ENCODE results near the gene LIN37.

Gene LIN37

DNA sequence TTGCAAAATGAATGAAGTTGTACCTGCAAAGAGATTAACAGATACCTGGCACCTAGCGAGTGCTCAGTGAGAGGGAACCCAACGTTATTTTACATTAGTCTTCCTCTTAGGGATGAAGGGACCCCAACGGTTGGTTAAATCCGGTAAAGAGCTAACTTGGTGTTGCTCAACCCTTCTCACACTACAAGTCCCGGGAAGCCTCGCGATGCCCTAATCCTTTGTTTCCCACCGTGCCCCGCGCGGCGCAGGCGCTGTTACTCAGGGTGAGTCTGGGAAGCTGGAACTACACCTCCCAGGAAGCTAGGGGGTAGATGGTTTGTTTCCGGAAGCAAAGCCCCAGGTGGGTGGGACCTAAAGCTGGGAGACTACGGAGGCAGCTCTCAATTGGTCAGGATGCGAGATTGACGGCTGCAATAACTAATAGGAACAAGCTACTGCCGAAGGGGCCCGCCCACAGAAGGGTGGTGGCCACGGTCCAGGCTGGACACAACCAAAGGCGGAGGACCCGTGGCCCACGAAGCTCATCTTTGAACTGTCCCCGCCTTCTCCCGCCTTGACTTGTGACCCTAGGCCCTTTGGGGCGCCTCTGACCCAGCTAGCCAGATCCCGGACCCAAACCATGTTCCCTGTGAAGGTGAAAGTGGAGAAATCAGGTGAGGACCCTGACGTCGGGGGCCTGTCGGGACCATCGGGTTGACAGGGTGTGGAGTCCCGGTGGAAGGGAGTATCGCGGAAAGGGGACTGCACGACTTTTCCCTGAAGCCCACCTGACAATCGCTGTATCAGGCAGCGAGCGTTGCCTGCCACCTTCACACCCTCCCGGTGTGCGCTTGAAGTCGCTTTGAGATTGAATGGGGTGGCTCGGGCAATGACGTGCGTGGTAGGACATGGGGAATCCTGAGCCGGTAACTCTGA lies at the start of gene LIN37:
Gene LIN37, plus strand, starts transcription at position 471 of the 915 bp plus-strand sequence. Its CDS starts 149 bp downstream, at position 620.
- DNase-seq: peak; percentile 99

DNA sequence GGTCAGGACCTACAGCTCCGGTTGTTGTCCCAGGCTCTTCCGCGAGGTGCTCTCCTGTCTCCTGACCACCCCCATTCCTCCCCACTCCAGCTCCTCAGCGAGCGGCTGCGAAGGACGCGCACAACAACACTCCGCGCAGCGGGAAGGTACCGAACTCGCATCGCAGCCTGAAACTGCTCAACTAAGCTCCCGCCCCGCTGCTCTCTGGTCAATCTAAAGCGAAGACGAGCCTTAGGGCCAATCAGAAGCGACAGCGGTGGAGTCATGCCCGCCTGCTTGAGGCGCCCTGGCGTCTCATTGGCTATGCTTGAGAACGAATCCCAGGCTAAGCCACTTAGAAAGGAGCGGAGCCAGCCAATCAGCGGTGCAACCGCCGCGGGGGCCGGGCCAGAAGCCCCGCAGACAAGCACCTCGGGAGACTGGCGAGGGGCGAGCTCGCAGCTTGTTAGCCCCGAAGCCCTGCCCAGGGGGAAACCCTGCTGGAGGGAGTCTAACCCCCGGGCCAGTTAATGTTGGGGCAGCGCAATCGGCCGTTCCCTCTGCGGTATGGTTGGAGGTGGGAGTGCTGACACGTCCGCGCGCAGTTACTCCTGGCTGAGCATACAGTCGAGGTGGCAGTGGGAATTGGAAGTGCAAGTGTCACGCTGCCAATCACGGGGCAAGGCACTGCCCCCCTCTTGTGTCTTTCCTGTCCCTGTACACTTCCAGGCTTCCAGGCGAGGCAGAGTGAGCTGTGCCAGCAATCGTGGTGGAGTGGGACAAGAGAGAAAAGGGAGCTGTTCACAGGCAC lies 46.0 kb upstream of the LIN37 start:
- peak; percentile 98 for DNase-seq

DNA sequence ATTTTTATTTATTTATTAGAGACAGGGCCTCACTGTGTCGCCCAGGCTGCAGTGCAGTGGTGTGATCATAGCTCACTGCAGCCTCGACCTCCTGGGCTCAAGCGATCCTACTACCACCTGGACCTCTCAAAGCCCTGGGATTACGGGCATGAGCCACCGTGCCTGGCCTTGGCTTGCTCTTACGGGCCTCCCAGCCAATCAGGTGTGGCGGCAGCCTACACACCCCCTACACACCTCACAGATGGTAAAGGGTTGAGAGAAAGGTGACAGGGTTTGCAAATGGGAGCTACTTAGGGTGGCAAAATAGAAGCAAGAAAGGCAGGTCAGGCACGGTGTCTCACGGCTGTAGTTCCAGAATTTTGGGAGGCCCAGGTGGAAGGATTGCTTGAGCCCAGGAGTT lies 45.0 kb upstream of the LIN37 start:
- no peak for DNase-seq

GRCh38 chr19:35704218-35704617 lies 44.2 kb upstream of the LIN37 start, which contains the start of gene ZBTB32:
TSS of gene ZBTB32 (plus strand) at chr19:35704558. CDS start at chr19:35714627, 10,069 bp downstream.
- DNase-seq: no peak

- no peak for DNase-seq
Observed at GRCh38 chr19:35708391-35708790, 40.0 kb upstream of the LIN37 start.

DNA sequence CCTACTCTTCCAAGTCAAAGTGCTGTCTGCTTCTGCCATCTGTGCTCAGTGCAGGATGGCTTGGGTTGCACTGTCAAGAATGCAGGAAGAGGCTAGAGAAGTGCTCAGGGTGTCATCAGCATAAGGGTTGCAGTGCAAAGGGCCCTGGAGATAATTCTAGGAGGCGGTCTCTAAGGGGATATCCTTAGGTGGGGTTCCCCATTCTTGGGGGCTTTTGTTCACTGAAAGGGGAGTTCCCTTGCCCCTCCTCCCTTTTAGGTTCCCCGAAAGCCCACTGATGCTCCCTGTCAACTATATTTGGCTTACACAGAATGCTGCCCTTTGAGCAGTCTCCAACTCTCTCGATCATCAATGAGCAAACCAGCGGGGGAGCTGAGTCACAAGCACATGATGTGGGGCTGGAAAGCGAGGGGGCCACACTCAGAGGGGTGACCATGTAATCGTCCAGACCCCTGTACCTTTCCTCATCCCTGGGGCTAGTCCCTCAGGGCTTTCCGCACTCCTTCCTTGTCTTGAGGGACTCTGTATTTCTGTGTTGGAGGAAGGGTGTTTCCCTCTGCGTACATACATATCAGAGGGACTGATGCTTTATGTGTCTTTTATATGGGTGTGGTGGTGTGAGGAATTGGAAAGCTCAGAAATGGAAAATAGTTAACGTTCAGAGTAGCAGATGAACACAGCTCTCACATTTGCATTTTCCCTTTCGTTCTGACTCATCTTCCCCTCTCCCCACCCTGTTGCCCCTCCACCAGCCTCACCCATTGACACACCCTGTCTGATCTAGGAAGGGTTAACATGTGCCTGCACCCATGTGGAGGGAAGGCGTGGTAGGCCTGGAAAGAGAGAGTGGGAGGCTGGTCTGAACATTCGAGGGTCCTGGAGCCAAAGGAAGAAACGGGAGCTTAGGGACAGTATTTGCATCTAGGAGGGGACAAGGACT lies 37.3 kb upstream of the LIN37 start:
- no peak for DNase-seq

- DNase-seq: no peak
Observed at GRCh38 chr19:35712567-35713505, 35.5 kb upstream of the LIN37 start.

DNA sequence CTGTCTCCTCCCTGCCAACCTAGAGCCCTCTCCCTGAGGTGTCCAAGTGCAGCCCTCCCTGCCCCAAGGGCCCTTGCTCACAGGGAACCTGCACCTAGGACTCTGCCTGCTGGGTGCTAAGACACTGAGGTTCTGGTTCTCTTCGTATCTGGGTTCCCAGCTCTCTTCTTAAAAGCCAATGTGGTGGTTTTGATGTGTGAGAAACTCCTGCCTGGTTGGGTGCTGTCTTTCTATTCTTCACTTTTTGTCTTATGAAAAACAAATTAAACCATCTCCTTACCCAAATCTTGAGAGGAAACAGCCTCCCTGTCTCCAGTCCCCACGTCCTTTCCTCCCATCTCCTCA lies 34.9 kb upstream of the LIN37 start:
- DNase-seq: no peak

DNA sequence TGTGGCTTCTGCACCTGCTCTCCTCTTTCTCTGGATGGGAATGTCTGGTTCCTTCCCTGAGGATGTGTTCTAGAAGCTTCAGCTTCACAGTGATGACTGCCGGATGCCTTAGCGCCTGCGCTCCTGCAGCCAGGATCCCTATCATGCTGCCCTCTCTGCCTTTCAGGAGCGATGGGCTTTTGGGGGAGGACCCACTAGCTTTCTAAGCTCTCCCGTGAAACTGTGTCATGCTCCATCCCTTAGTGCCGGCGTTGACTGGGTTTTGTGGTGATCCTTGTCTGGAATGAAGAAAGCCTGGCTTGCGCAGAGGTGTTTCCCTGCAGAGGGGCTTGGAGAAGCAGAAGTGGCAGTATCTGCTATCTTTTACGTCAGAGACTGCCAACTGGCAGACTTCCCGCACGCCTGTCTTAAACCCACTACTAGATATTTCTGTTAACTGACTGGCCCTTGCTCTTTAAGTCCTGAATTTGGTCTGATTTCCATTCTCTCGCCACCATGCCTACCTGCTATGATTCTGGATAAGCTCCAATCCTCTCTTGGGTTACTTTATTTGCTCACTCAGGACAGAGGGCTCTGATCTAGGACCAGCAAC lies 34.4 kb upstream of the LIN37 start:
- DNase-seq: no peak

DNA sequence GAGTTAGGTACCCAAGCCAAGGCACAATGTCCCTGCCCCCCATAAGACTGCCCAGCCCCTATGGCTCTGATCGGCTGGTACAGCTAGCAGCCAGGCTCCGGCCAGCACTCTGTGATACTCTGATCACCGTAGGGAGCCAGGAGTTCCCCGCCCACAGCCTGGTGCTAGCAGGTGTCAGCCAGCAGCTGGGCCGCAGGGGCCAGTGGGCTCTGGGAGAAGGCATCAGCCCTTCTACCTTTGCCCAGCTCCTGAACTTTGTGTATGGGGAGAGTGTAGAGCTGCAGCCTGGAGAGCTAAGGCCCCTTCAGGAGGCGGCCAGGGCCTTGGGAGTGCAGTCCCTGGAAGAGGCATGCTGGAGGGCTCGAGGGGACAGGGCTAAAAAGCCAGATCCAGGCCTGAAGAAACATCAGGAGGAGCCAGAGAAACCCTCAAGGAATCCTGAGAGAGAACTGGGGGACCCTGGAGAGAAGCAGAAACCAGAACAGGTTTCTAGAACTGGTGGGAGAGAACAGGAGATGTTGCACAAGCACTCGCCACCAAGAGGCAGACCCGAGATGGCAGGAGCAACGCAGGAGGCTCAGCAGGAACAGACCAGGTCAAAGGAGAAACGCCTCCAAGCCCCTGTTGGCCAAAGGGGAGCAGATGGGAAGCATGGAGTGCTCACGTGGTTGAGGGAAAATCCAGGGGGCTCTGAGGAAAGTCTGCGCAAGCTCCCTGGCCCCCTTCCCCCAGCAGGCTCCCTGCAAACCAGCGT lies 33.6 kb upstream of the LIN37 start:
- no peak for DNase-seq

GRCh38 chr19:35715355-35715809 lies 33.0 kb upstream of the LIN37 start:
- DNase-seq: no peak

DNA sequence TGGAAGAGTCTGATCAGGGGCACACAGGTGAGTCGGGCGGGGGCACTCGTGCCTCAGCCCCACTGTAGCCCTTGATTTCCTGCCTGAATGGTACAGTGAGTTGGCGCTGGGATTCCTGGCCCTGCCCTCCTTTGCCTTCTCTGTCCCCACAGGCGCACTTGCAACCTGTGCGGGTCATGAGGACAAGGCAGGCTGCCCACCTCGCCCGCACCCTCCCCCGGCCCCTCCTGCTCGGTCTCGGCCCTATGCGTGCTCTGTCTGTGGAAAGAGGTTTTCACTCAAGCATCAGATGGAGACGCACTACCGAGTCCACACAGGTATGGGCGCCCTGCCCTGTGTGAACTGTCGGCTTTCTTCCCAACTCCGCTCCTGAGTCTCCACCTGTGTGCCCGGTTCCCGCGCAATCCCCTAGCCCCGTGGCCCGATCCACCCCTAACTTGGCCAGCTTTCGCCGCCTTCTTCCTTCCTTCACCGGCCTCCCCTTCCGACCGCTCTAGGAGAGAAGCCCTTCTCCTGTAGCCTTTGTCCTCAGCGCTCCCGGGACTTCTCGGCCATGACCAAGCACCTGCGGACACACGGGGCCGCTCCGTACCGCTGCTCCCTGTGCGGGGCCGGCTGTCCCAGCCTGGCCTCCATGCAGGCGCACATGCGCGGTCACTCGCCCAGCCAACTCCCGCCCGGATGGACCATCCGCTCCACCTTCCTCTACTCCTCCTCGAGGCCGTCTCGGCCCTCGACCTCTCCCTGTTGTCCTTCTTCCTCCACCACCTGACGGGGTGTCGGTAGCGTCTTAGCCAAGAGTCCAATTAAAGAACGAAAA lies 32.2 kb upstream of the LIN37 start:
- DNase-seq: peak; percentile 52

DNA sequence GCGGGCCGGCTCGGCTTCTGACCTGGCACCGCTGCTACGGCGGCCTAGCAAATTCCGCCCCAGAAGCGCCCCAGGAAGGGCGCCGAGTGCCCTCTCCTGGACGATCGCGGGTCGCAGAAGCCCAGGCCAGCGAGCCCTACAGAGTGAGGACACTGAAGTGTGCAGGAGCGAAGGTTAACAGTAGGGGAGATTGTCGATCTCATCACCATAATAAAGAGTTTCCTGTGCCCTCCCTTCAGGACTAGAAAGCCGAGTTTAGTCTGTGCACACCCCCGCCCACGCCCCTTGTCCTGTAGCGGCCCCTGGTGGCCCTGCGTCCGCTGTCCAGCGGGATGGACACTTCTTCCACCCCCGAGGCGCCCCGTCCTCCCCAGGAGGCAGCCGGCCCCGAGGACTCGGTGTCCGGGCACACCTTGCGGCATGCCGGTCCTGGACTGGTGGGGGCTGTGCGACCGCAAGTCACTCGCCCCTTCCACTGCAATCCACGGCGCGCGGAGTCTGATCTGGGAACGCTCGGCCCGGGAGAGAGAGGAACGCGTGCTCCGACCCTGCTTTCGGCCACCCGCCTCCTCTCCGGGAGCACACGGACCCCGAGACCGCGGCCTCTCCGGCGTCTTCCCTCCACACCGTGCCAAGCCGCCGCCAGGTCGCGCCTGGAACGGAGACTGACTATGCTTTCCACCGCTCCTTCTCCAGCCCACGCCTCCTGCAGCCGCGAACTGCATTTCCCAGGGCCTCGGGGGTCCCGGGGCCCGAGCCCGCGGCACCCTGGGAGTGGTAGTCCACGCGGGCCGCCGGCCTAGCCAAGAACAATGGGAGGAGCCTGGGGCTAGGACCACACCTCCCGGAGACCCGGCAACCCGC lies 31.3 kb upstream of the LIN37 start:
- peak; percentile 80 for DNase-seq

- peak; percentile 97 for DNase-seq
Observed at GRCh38 chr19:35717665-35718344, 30.6 kb upstream of the LIN37 start, which contains the start of gene KMT2B. TSS of gene KMT2B (plus strand) at chr19:35718003. CDS start at chr19:35718019, 16 bp downstream.

GRCh38 chr19:35718345-35719041 lies 29.9 kb upstream of the LIN37 start:
- no peak for DNase-seq

- DNase-seq: no peak
Observed at GRCh38 chr19:35719402-35720162, 28.8 kb upstream of the LIN37 start.
